Ectodermal cell (in vitro differentiated cells): ENCODE data around the gene USP28.

ENCODE experiments used
- H3K27ac ChIP-seq: 2 replicates; pipeline ENCODE4 v1.7.0; 2013; ENCODE audit warnings: mild to moderate bottlenecking, low read depth, low read length; ENCODE audit not compliant: insufficient read depth, poor library complexity, severe bottlenecking
- H3K27me3 ChIP-seq: 2 replicates; pipeline ENCODE4 v1.7.0; 2013; ENCODE audit warnings: mild to moderate bottlenecking, low read length; ENCODE audit not compliant: insufficient read depth, control insufficient read depth, poor library complexity, severe bottlenecking
- H3K36me3 ChIP-seq: one replicate; pipeline ENCODE4 v1.7.0; 2013; ENCODE audit warnings: low read length; ENCODE audit not compliant: control insufficient read depth, insufficient read depth
- H3K4me1 ChIP-seq: one replicate; pipeline ENCODE4 v1.7.0; 2013; ENCODE audit warnings: low read length; ENCODE audit not compliant: control insufficient read depth, insufficient read depth
- H3K4me3 ChIP-seq: 2 replicates; pipeline ENCODE4 v1.7.0; 2013; ENCODE audit warnings: low read depth, low read length, control low read depth; ENCODE audit not compliant: insufficient read depth
- H3K9me3 ChIP-seq: 2 replicates; pipeline ENCODE4 v1.7.0; 2013; ENCODE audit warnings: mild to moderate bottlenecking, low read length, moderate library complexity; ENCODE audit not compliant: control insufficient read depth
- WGBS, 2 experiments: methylation state at CpG; one replicate each; pipeline ENCODE4 v1.1.7; 2013; ENCODE audit warnings: missing lambda C conversion rate in 2 of 2; 5-methylcytosine and 5-hydroxymethylcytosine counted together

The USP28 gene

DNA sequence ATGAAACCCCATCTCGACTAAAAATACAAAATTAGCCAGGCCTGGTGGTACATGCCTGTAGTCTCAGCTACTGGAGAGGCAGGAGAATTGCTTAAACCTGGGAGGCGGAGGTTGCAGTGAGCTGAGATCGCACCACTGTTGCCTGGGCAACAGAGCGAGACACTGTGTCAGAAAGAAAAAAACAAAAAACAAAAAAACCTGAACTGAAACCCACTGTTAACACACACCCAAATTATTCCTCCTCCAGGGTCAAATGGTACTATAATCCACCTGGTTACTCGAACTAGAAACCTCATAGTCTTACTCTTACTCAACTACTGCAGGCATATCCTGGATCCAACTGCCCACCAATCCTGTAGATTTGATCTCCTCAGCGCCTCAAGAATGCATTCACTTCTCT is 35.5 kb downstream of the USP28 start:
- no peaks in the 10 kb centered on the region for H3K27me3 ChIP-seq
- WGBS, 2 experiments: 92 to 95% methylated on average over 6 of the region's 6 CpGs
- no peak overlapping the region for H3K4me3 ChIP-seq
- H3K9me3 ChIP-seq: no peaks in the 10 kb centered on the region
- no peaks in the 10 kb centered on the region for H3K36me3 ChIP-seq
- no peaks in the 10 kb centered on the region for H3K4me1 ChIP-seq
- H3K27ac ChIP-seq: no peak overlapping the region

DNA sequence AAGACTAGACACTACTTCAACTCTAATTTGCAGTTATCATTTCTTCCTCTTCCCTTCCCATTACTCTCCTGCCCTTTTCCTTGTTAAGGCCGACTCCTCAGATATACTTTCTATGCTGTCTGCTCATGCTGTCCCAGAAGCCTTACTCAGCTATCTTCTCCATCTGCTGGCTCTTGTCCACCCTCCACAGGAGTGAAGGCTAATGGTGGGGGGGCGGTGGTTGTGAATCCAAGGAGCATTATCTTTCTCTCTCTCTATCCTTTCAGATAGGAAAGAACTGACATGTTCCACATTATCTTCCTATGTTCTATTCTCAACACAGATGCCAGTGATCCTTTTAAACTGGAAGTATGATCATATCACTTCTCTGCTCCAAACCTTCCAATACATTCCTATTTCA is 37.4 kb downstream of the USP28 start:
- 92 to 95% methylated on average over 1 to 2 of the region's 2 CpGs for WGBS, 2 experiments
- no peak overlapping the region for H3K4me3 ChIP-seq
- H3K4me1 ChIP-seq: no peaks in the 10 kb centered on the region
- H3K9me3 ChIP-seq: no peaks in the 10 kb centered on the region
- no peaks in the 10 kb centered on the region for H3K36me3 ChIP-seq
- no peaks in the 10 kb centered on the region for H3K27me3 ChIP-seq
- no peak overlapping the region for H3K27ac ChIP-seq

DNA sequence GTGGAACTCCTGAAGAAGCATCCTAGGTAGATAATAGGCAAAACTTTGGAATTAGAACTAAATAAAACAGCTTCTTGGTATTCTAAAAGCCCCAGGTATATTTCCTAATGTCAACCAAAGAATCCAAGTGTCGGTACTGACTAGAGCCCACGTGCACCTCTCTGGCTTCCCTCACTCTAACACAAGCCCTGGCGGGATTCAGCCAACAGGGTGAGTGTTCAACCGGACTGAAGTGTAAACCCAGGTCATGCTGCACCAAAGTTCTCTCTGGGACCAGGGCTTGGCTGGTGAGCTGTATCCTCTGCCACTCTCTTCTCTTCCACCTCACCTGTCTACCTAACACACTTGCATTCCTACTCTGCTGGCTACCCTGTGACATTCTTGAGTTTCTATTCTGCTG is 40.1 kb downstream of the USP28 start:
- Histone ChIP-seq H3K4me1 (no peaks in the 10 kb centered on the region), H3K4me3 (no peak overlapping the region), H3K36me3 (no peaks in the 10 kb centered on the region), H3K27ac (no peak overlapping the region), H3K27me3 (no peaks in the 10 kb centered on the region), H3K9me3 (no peaks in the 10 kb centered on the region)
- 91 to 93% methylated on average over 4 of the region's 4 CpGs for WGBS, 2 experiments

DNA sequence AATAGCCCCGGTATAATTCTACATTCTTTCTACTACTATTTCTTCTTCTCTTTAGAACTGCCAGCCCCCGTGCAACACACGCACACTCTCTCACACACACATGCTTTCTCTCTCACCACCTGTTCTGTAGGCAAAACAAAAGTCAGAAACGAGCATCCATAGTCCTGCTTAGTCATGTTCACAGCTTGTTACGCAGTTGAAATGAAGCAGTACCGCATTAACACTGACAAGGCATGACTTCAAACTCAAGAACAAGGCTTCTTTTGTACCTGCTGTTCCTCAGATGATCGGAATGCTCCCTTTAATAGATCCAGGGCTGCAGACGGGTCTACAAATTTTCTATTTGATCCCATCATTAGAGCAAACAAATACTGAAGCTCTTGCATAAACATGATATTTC is 42.2 kb downstream of the USP28 start:
- Histone ChIP-seq H3K27me3 (no peaks in the 10 kb centered on the region), H3K4me1 (no peaks in the 10 kb centered on the region), H3K36me3 (no peaks in the 10 kb centered on the region), H3K4me3 (no peak overlapping the region), H3K9me3 (no peaks in the 10 kb centered on the region), H3K27ac (no peak overlapping the region)
- whole genome bisulfite sequencing, 2 experiments: 91 to 93% methylated on average over 8 of the region's 8 CpGs

DNA sequence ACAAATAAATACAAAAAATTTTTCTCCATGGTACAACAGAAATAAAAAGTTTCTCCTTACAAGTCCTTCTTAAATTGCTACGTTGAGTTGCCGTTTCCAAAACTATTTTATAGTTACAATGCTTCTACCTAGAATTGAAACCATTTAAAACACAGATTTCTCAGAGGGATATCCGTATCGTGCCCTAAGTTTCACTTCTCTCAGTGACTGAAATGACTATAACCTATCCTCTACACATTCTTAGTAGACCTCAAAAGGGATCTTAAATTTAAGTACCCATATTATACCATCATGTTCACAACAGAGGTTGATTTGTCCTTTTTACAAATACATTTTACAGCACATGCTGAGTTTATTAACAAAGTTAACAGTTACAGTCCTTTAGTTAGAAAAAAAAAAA is 44.1 kb downstream of the USP28 start:
- Histone ChIP-seq H3K27ac (no peak overlapping the region), H3K4me3 (no peak overlapping the region), H3K4me1 (no peaks in the 10 kb centered on the region), H3K36me3 (no peaks in the 10 kb centered on the region), H3K27me3 (no peaks in the 10 kb centered on the region), H3K9me3 (no peaks in the 10 kb centered on the region)
- WGBS, 2 experiments: 92 to 95% methylated on average over 4 of the region's 4 CpGs

DNA sequence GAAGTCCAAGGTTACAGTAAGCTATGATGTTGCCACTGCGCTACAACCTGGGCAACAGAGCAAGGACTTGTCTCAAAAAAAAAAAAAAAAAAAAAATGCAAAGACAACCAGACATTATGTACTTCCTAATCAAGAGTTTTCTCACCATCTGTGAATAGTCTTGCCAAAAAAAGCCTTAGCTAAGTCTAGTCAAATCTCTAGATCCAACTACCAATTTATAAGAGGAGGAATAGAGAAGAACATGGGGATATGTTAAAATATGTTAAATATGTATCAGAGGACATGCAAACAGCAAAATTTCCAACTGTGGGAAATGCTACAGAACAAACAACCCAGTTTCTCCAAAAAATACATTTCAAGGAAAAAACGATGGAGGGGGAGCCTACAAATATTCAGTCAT is 45.6 kb downstream of the USP28 start:
- Histone ChIP-seq H3K27ac (no peak overlapping the region), H3K27me3 (no peaks in the 10 kb centered on the region), H3K4me1 (no peaks in the 10 kb centered on the region), H3K4me3 (no peak overlapping the region), H3K36me3 (no peaks in the 10 kb centered on the region), H3K9me3 (no peaks in the 10 kb centered on the region)
- 89 to 91% methylated on average over 2 of the region's 2 CpGs for WGBS, 2 experiments

DNA sequence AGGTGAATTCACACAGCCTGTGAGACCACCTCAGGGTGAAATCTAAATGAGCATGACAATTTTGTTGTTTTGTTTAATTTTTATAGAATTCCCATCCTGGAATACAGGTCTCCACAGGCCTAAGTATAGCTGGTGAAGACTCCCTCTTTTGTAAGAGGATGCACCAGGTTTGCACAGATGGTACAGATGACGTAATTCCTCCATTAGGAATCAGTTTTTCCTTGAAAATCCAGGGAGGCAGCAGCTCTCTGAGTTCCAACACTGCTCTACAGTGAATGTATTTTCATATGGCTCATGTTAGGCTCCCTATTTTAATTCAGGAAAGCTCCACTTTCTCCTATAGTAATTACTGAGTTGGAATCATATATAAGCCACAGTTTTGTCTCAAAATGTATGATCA is 47.2 kb downstream of the USP28 start:
- 91 to 95% methylated on average over 1 of the region's 1 CpG for WGBS, 2 experiments
- H3K27me3 ChIP-seq: no peaks in the 10 kb centered on the region
- no peak overlapping the region for H3K4me3 ChIP-seq
- H3K4me1 ChIP-seq: no peaks in the 10 kb centered on the region
- no peak overlapping the region for H3K27ac ChIP-seq
- no peaks in the 10 kb centered on the region for H3K36me3 ChIP-seq
- H3K9me3 ChIP-seq: no peaks in the 10 kb centered on the region

DNA sequence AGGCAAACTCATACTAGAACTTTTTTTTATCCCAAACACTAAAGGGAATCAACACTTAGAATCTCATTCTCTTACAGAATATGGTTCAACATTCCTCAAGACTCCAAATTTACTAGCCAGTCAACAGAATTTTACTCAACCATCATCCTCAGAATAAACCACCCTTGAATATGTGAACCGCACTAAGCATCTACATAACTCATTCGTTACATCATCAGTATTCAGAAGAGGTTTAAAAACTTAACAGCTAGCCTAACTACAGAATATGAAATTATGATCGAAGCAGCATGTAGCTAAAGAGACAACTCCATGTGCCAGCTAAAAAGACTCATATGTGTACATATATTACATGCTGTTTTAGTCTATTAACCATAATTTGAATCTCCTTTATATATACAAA is 47.9 kb downstream of the USP28 start:
- H3K36me3 ChIP-seq: no peaks in the 10 kb centered on the region
- WGBS, 2 experiments: 87 to 98% methylated on average over 3 of the region's 3 CpGs
- H3K4me1 ChIP-seq: no peaks in the 10 kb centered on the region
- no peak overlapping the region for H3K27ac ChIP-seq
- no peak overlapping the region for H3K4me3 ChIP-seq
- no peaks in the 10 kb centered on the region for H3K27me3 ChIP-seq
- no peaks in the 10 kb centered on the region for H3K9me3 ChIP-seq

DNA sequence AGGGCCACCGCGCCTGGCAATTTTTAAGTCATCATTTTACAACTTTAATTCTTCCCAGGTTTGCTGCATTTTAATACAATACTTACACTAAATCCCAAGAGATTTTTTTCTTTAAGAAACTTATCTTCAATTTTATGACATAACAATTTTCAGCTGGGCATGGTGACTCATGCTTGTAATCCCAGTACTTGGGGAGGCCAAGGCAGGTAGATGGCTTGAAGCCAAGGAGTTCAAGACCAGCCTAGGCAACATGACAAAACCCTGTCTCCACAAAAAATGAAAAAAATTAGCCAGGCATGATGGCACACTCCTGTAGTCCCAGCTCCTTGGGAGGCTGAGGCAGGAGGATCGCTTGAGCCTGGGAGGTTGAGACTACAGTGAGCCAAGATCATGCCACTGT is 56.9 kb downstream of the USP28 start:
- no peaks in the 10 kb centered on the region for H3K36me3 ChIP-seq
- H3K27me3 ChIP-seq: no peaks in the 10 kb centered on the region
- no peak overlapping the region for H3K27ac ChIP-seq
- peaks cover 10% of the 10 kb centered on the region for H3K4me1 ChIP-seq
- no peak overlapping the region for H3K4me3 ChIP-seq
- 93 to 96% methylated on average over 3 of the region's 3 CpGs for WGBS, 2 experiments
- H3K9me3 ChIP-seq: no peaks in the 10 kb centered on the region

DNA sequence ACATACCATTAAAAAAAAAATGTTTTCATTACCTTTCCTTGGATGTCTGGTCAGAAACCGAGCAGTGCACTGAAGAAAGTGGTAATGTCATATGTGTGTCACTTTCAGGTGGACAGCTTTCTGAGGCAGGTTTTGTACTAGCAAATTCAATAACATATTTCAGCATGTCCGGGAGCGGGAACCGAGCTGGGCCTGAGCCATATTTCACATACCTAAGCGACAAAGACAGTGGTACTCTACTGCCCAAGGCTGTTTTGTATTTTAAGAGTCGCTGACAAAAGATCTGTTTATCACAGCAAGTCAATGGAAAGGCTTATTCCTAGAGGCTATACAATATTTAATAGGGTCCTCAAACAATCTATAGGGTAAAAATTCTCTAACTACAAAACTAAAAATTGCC is 57.7 kb downstream of the USP28 start:
- Histone ChIP-seq H3K9me3 (no peaks in the 10 kb centered on the region), H3K4me3 (no peak overlapping the region), H3K4me1 (peaks cover 14% of the 10 kb centered on the region), H3K27ac (no peak overlapping the region), H3K27me3 (no peaks in the 10 kb centered on the region), H3K36me3 (no peaks in the 10 kb centered on the region)
- 94 to 98% methylated on average over 6 of the region's 6 CpGs for WGBS, 2 experiments

DNA sequence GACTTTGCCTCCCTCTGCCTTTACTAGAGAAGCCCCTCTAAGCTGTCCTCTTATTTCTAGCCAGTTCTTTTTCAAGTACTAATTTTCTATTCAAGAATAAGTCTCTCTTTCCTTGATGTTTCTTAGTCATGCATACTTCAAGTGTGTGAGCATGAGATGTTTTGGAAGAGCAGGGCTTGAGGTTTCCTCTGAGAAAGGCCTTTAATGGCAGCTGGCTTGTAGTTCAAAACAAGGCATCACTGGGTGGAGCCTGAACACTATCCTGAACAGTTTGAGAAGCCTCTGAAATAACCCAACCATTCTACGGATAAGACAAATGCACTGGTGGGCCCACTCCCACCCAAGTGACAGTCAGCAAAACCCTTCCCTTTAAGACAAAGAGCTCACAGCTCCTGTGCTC is 58.2 kb downstream of the USP28 start:
- Histone ChIP-seq H3K4me1 (peaks cover 14% of the 10 kb centered on the region), H3K9me3 (no peaks in the 10 kb centered on the region), H3K27me3 (no peaks in the 10 kb centered on the region), H3K4me3 (no peak overlapping the region), H3K27ac (no peak overlapping the region), H3K36me3 (no peaks in the 10 kb centered on the region)
- 92 to 95% methylated on average over 1 of the region's 1 CpG for WGBS, 2 experiments
